Measurements from ENCODE around the gene GOLT1A. TPM values are rescaled to one million over a fixed set of nuclear protein-coding genes. Genes with fewer than 3 reads are reported as not detected.

The GOLT1A gene
- total RNA-seq, 1 donor from 2014 or later = 0.21 TPM

DNA sequence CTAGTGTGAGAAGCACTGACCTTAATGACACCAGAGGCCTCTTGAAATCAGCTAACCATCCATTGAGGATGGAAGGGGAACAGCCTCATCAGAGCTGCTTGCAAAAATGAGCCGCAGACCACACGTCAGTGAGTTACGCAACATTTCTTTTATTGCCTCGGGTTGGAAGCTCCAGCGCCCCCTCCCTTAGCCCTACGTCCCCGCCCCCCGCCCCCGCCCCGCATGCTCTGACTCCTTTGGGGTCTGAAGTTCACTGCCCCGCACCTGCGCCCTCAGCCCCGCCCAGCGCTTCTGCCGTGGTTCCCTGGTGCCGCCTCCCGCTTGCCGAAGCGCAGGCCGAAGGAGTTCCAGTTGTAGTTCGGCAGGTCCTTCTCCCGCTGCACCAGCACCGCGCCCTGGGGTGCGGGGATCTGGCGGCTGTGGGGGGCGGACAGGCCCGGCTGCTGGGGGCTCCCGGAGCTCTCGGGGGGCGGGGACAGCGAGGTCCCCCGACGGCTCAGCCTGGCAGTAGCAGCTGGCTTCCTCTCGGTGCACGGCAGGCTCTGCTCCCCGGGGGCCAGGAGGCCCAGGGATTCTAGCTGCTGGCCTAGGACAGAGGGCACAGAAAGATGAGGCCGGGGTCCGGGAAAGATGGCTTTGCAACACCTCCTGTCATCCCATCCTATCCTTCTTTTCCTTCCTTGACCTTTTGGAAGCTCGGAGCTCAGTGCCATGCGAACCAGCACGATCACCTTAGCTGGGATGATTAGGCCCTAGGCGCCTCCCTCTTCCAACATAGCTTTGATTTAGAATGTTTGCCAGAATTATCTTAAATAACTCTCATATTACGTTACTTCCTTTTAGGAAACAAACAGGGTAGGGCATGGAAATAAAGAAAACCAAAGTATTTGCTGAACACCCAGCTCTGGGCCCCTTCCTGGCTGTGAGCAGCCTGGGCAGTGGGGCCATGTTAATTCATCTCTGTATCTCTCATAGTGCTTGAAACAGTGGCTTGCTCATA, 23.3 kb downstream of the GOLT1A start:
- Mint-ChIP-seq H3K27ac (no peak overlapping the region), H3K4me3 (ENCODE audit: low read depth) (no peak overlapping the region), H3K4me1 (ENCODE audit: low read depth) (peaks cover 11% of the 10 kb centered on the region), H3K9me3 (no peaks in the 10 kb centered on the region), H3K27me3 (ENCODE audit: low read depth) (peaks cover 45% of the 10 kb centered on the region), H3K36me3 (ENCODE audit: low read depth) (no peaks in the 10 kb centered on the region)
- no peak for DNase-seq (ENCODE audit: low spot score)
- intact Hi-C loops (cut with micrococcal nuclease) = no loop called here

GRCh38 chr1:204188959-204189639, 24.7 kb downstream of the GOLT1A start:
- Mint-ChIP-seq H3K27me3 (ENCODE audit: low read depth) (peaks cover 45% of the 10 kb centered on the region), H3K27ac (no peak overlapping the region), H3K36me3 (ENCODE audit: low read depth) (no peaks in the 10 kb centered on the region), H3K4me3 (ENCODE audit: low read depth) (no peak overlapping the region), H3K9me3 (no peaks in the 10 kb centered on the region), H3K4me1 (ENCODE audit: low read depth) (peaks cover 11% of the 10 kb centered on the region)
- no peak for DNase-seq (ENCODE audit: low spot score)
- intact Hi-C loops (cut with micrococcal nuclease) = no loop called here

- Mint-ChIP-seq H3K4me1 (ENCODE audit: low read depth) (peaks cover 11% of the 10 kb centered on the region), H3K36me3 (ENCODE audit: low read depth) (no peaks in the 10 kb centered on the region), H3K27me3 (ENCODE audit: low read depth) (peaks cover 42% of the 10 kb centered on the region), H3K27ac (no peak overlapping the region), H3K4me3 (ENCODE audit: low read depth) (no peak overlapping the region), H3K9me3 (no peaks in the 10 kb centered on the region)
- DNase-seq (ENCODE audit: low spot score) = no peak
- intact Hi-C loops (cut with micrococcal nuclease) = no loop called here
Measured at GRCh38 chr1:204186597-204186996, 27.2 kb downstream of the GOLT1A start.

- H3K27me3 Mint-ChIP-seq (ENCODE audit: low read depth) = peaks cover 5% of the 10 kb centered on the region
- no peaks in the 10 kb centered on the region for H3K36me3 Mint-ChIP-seq (ENCODE audit: low read depth)
- H3K4me3 Mint-ChIP-seq (ENCODE audit: low read depth) = no peak overlapping the region
- no peak for DNase-seq (ENCODE audit: low spot score)
- H3K27ac Mint-ChIP-seq = no peak overlapping the region
- H3K4me1 Mint-ChIP-seq (ENCODE audit: low read depth) = no peaks in the 10 kb centered on the region
- intact Hi-C loops (cut with micrococcal nuclease) = no loop called here
- no peaks in the 10 kb centered on the region for H3K9me3 Mint-ChIP-seq
Measured at GRCh38 chr1:204181116-204181515, 32.7 kb downstream of the GOLT1A start.

DNA sequence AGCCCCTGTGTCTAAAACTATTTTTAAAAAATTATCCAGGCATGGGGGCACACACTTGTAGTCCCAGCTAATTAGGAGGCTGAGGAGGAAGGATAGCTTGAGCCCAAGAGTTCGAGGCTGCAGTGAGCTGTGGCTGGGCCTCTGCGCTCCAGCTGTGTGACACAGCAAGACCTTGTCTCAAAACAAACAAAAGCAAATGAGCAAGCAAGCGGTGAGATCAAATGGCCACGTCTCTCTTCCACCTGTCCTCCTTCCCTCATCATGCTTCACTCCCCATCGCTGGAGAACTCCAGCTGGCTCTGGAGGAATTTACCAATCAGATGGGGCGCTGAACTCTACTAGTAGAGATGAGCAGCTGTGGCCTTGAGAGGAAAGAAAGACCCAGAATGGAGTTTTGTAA, 33.7 kb downstream of the GOLT1A start:
- no peak overlapping the region for H3K4me3 Mint-ChIP-seq (ENCODE audit: low read depth)
- intact Hi-C loops (cut with micrococcal nuclease) = no loop called here
- no peaks in the 10 kb centered on the region for H3K36me3 Mint-ChIP-seq (ENCODE audit: low read depth)
- H3K4me1 Mint-ChIP-seq (ENCODE audit: low read depth) = no peaks in the 10 kb centered on the region
- H3K27ac Mint-ChIP-seq = no peak overlapping the region
- peaks cover 5% of the 10 kb centered on the region for H3K27me3 Mint-ChIP-seq (ENCODE audit: low read depth)
- no peaks in the 10 kb centered on the region for H3K9me3 Mint-ChIP-seq
- DNase-seq (ENCODE audit: low spot score) = no peak

- H3K36me3 Mint-ChIP-seq (ENCODE audit: low read depth) = no peaks in the 10 kb centered on the region
- DNase-seq (ENCODE audit: low spot score) = no peak
- peaks cover under 1% of the 10 kb centered on the region for H3K9me3 Mint-ChIP-seq
- no peaks in the 10 kb centered on the region for H3K4me1 Mint-ChIP-seq (ENCODE audit: low read depth)
- no peak overlapping the region for H3K27ac Mint-ChIP-seq
- H3K27me3 Mint-ChIP-seq (ENCODE audit: low read depth) = peaks cover 6% of the 10 kb centered on the region
- no peak overlapping the region for H3K4me3 Mint-ChIP-seq (ENCODE audit: low read depth)
- intact Hi-C loops (cut with micrococcal nuclease) = no loop called here
Measured at GRCh38 chr1:204178487-204179281, 35.1 kb downstream of the GOLT1A start.

GRCh38 chr1:204177133-204177532, 36.7 kb downstream of the GOLT1A start:
- Mint-ChIP-seq H3K9me3 (peaks cover 6% of the 10 kb centered on the region), H3K4me1 (ENCODE audit: low read depth) (no peaks in the 10 kb centered on the region), H3K36me3 (ENCODE audit: low read depth) (no peaks in the 10 kb centered on the region), H3K4me3 (ENCODE audit: low read depth) (no peak overlapping the region), H3K27ac (no peak overlapping the region), H3K27me3 (ENCODE audit: low read depth) (peaks cover 3% of the 10 kb centered on the region)
- intact Hi-C loops (cut with micrococcal nuclease) = no loop called here
- no peak for DNase-seq (ENCODE audit: low spot score)

- H3K36me3 Mint-ChIP-seq (ENCODE audit: low read depth) = no peaks in the 10 kb centered on the region
- intact Hi-C loops (cut with micrococcal nuclease) = no loop called here
- H3K27me3 Mint-ChIP-seq (ENCODE audit: low read depth) = peaks cover 3% of the 10 kb centered on the region
- H3K27ac Mint-ChIP-seq = no peak overlapping the region
- DNase-seq (ENCODE audit: low spot score) = no peak
- H3K4me3 Mint-ChIP-seq (ENCODE audit: low read depth) = no peak overlapping the region
- no peaks in the 10 kb centered on the region for H3K4me1 Mint-ChIP-seq (ENCODE audit: low read depth)
- peaks cover 14% of the 10 kb centered on the region for H3K9me3 Mint-ChIP-seq
Measured at GRCh38 chr1:204176049-204176448, 37.7 kb downstream of the GOLT1A start.

DNA sequence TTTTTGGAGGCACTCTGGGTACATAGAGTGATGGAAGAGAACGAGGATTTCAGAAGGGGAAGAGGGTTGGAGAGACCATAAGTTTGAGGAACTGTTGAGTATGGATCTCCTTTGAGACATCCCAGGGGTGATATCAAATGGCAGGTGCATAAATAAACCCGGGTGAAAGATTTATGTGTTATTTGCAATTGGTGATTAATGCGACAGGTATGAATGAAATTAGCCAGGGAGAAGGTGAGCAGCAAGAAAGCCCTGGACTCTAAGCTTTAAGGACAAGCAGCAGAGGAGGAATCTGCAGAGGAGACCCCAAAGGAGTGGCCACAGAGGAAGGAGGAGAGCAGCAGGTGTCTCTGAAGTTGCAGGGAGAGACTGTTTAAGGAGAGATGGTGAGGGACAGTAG, 38.8 kb downstream of the GOLT1A start:
- intact Hi-C loops (cut with micrococcal nuclease) = no loop called here
- no peaks in the 10 kb centered on the region for H3K36me3 Mint-ChIP-seq (ENCODE audit: low read depth)

GRCh38 chr1:204172404-204173029, 41.3 kb downstream of the GOLT1A start:
- DNase-seq (ENCODE audit: low spot score) = no peak

More for the DNA sequence above, 38.8 kb downstream of the GOLT1A start:
- no peak for DNase-seq (ENCODE audit: low spot score)
- Mint-ChIP-seq H3K9me3 (peaks cover 23% of the 10 kb centered on the region), H3K27me3 (ENCODE audit: low read depth) (peaks cover 3% of the 10 kb centered on the region), H3K27ac (no peak overlapping the region), H3K4me1 (ENCODE audit: low read depth) (no peaks in the 10 kb centered on the region), H3K4me3 (ENCODE audit: low read depth) (no peak overlapping the region)

GRCh38 chr1:204171751-204172178, 42.0 kb downstream of the GOLT1A start:
- intact Hi-C loops (cut with micrococcal nuclease) = no loop called here
- peaks cover 3% of the 10 kb centered on the region for H3K27me3 Mint-ChIP-seq (ENCODE audit: low read depth)
- H3K4me1 Mint-ChIP-seq (ENCODE audit: low read depth) = no peaks in the 10 kb centered on the region
- no peaks in the 10 kb centered on the region for H3K36me3 Mint-ChIP-seq (ENCODE audit: low read depth)
- no peak overlapping the region for H3K27ac Mint-ChIP-seq
- peaks cover 47% of the 10 kb centered on the region for H3K9me3 Mint-ChIP-seq
- H3K4me3 Mint-ChIP-seq (ENCODE audit: low read depth) = no peak overlapping the region
- DNase-seq (ENCODE audit: low spot score) = no peak

More at GRCh38 chr1:204172404-204173029, 41.3 kb downstream of the GOLT1A start:
- H3K4me3 Mint-ChIP-seq (ENCODE audit: low read depth) = no peak overlapping the region
- H3K27ac Mint-ChIP-seq = no peak overlapping the region
- H3K9me3 Mint-ChIP-seq = peaks cover 42% of the 10 kb centered on the region
- no peaks in the 10 kb centered on the region for H3K36me3 Mint-ChIP-seq (ENCODE audit: low read depth)
- H3K4me1 Mint-ChIP-seq (ENCODE audit: low read depth) = no peaks in the 10 kb centered on the region
- intact Hi-C loops (cut with micrococcal nuclease) = no loop called here
- H3K27me3 Mint-ChIP-seq (ENCODE audit: low read depth) = peaks cover 3% of the 10 kb centered on the region

GRCh38 chr1:204170494-204171155, 43.2 kb downstream of the GOLT1A start:
- no peak overlapping the region for H3K4me3 Mint-ChIP-seq (ENCODE audit: low read depth)
- peaks cover 3% of the 10 kb centered on the region for H3K27me3 Mint-ChIP-seq (ENCODE audit: low read depth)
- H3K4me1 Mint-ChIP-seq (ENCODE audit: low read depth) = no peaks in the 10 kb centered on the region
- H3K36me3 Mint-ChIP-seq (ENCODE audit: low read depth) = no peaks in the 10 kb centered on the region
- no peak overlapping the region for H3K27ac Mint-ChIP-seq
- peaks cover 47% of the 10 kb centered on the region for H3K9me3 Mint-ChIP-seq
- intact Hi-C loops (cut with micrococcal nuclease) = no loop called here
- no peak for DNase-seq (ENCODE audit: low spot score)
